ENCODE measurements around the gene GABRE. TPM values are rescaled to one million over a fixed set of nuclear protein-coding genes. Genes with fewer than 3 reads are reported as not detected.
"Not testable (repeated sequence)": the region's sequence is repeated elsewhere in the genome, so short reads cannot be mapped to it uniquely, and the experiment has no call there.

The GABRE gene
- total and polyA plus RNA-seq, 8 donors: 0.37 to 1,253 (median 9.7) TPM

DNA sequence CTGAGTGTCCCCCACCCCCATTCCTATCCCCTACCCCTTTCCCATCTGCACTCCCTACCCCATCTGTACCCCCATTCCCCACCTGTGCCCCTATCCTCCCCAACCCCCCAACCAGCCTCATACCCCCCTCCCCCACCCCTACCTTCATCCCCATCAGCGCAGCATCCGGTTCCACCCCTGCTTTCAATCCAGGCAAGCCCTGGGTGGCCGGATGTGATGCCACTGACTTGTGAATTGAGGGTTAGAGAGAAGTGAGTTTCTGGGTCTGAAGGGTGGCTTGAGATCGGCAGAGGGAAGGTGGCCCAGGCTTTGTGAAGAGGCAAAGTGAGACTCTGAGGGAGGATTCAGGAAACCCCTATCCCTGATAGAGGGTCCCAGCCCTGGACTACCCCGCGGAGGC is 53.9 kb downstream of the GABRE start:
- Histone ChIP-seq H3K9me3 (no peaks in the 10 kb centered on the region), H3K36me3 (no peaks in the 10 kb centered on the region), H3K4me1 (no peaks in the 10 kb centered on the region), H3K27me3 (no peaks in the 10 kb centered on the region), H3K27ac (no peak overlapping the region), H3K4me3 (no peak overlapping the region)
- WGBS, 5 donors: 55 to 80% (median 58%) methylated on average over 1 to 6 of the region's 6 CpGs
- intact Hi-C loops (cut with DNase I; ENCODE audit: low total_unique reads): no loop called here
- DNase-seq: no peak
- no peak for TF ChIP-seq POLR2AphosphoS5 (IDR thresholded peaks at IDR 0.05)
- TF ChIP-seq POLR2A (IDR thresholded peaks at IDR 0.05): no peak
- TF ChIP-seq, protein P1, sequence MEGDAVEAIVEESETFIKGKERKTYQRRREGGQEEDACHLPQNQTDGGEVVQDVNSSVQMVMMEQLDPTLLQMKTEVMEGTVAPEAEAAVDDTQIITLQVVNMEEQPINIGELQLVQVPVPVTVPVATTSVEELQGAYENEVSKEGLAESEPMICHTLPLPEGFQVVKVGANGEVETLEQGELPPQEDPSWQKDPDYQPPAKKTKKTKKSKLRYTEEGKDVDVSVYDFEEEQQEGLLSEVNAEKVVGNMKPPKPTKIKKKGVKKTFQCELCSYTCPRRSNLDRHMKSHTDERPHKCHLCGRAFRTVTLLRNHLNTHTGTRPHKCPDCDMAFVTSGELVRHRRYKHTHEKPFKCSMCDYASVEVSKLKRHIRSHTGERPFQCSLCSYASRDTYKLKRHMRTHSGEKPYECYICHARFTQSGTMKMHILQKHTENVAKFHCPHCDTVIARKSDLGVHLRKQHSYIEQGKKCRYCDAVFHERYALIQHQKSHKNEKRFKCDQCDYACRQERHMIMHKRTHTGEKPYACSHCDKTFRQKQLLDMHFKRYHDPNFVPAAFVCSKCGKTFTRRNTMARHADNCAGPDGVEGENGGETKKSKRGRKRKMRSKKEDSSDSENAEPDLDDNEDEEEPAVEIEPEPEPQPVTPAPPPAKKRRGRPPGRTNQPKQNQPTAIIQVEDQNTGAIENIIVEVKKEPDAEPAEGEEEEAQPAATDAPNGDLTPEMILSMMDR (IDR thresholded peaks at IDR 0.05): no peak
- no peak for TF ChIP-seq EP300 (IDR thresholded peaks at IDR 0.05)

DNA sequence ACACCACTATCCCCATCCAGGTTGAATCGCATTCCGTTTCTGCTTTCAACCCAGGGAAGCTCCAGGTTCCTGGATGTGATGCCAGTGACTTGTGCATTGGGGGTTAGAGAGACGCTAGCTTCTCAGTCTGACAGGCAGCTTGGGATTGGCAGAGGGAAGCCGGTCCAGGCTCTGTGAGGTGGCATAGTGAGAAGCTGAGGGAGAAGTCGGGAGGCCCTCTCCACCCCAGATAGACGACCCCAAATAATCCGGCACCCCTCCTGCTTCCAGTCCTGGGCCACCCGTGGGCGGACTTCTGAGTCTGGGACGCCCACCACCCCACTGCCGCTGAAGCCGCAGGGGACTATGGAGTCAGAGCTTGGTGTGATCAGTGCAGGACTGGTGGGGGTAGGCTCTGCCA is 54.4 kb downstream of the GABRE start:
- intact Hi-C loops (cut with DNase I; ENCODE audit: low total_unique reads): no loop called here
- Histone ChIP-seq H3K4me3 (no peak overlapping the region), H3K9me3 (no peaks in the 10 kb centered on the region), H3K27ac (no peak overlapping the region), H3K27me3 (no peaks in the 10 kb centered on the region), H3K36me3 (no peaks in the 10 kb centered on the region), H3K4me1 (no peaks in the 10 kb centered on the region)
- TF ChIP-seq EP300 (IDR thresholded peaks at IDR 0.05) (no peak), POLR2AphosphoS5 (IDR thresholded peaks at IDR 0.05) (no peak), POLR2A (IDR thresholded peaks at IDR 0.05) (no peak)
- TF ChIP-seq, protein P1 (IDR thresholded peaks at IDR 0.05): no peak
- no peak for DNase-seq
- 87 to 95% (median 91%) methylated on average over 5 to 12 of the region's 12 CpGs for WGBS, 5 donors

DNA sequence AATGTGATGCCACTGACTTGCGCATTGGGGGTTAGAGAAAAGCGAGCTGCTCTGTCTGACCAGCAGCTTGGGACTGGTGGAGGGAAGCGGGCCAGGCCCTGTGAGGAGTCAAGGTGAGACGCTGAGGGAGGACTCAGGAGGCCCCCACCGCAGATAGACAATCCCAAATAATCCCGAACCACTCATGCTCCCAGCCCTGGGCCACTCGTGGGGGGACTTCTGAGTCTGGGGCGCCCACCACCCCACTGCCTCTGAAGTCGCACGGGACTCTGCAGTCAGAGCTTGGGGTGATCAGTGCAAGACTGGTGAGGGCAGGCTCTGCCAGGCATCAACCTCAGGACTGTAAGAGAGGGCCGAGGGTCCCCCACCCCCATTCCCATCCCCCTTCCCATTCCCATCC is 54.9 kb downstream of the GABRE start:
- Histone ChIP-seq H3K27ac (no peak overlapping the region), H3K27me3 (no peaks in the 10 kb centered on the region), H3K4me1 (no peaks in the 10 kb centered on the region), H3K36me3 (no peaks in the 10 kb centered on the region), H3K4me3 (no peak overlapping the region), H3K9me3 (no peaks in the 10 kb centered on the region)
- no peak for DNase-seq
- TF ChIP-seq EP300 (IDR thresholded peaks at IDR 0.05): no peak
- TF ChIP-seq, protein P1 (IDR thresholded peaks at IDR 0.05): no peak
- no peak for TF ChIP-seq POLR2AphosphoS5 (IDR thresholded peaks at IDR 0.05)
- no peak for TF ChIP-seq POLR2A (IDR thresholded peaks at IDR 0.05)
- intact Hi-C loops (cut with DNase I; ENCODE audit: low total_unique reads): no loop called here
- 92 to 98% (median 95%) methylated on average over 8 to 11 of the region's 11 CpGs for WGBS, 5 donors

DNA sequence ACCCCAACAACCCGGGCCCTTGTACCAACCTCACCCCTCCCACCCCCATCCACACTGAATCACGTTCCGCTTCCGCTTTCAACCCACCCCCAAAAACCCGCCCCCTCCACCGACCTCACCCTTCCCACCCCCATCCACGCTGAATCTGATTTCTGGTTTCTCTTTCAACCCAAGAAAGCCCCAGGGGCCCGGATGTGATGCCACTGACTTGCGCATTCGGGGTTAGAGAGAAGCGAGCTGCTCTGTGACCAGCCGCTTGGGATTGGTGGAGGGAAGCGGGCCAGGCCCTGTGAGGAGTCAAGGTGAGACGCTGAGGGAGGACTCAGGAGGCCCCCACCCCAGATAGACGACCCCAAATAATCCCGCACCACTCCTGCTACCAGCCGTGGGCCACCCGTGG is 55.7 kb downstream of the GABRE start:
- H3K27me3 ChIP-seq; H3K36me3 ChIP-seq; H3K9me3 ChIP-seq; H3K27ac ChIP-seq; DNase-seq; intact Hi-C loops (cut with DNase I; ENCODE audit: low total_unique reads); H3K4me1 ChIP-seq; H3K4me3 ChIP-seq: not testable (repeated sequence)
- 91 to 100% (median 94%) methylated on average over 1 to 17 of the region's 18 CpGs for WGBS, 5 donors

DNA sequence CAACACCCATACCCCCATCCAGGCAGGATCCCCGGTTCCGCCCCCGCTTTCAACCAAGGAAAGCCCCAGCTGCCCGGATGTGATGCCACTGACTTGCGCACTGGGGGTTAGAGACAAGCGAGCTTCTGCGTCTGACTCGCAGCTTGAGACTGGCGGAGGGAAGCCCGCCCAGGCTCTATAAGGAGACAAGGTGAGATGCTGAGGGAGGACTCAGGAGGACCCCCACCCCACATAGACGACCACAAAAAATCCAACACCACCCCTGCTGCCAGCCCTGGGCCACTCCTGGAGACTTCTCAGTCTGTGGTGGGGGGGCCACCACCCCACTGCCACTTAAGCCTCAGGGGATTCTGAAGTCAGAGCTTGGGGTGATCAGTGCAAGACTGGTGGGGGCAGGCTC is 61.7 kb downstream of the GABRE start, which contains the start of gene MAGEA4:
TSS of gene MAGEA4 (plus strand) at position 110 of the 400 bp plus-strand sequence. CDS start 10,776 bp downstream, outside the sequence.
- intact Hi-C loops (cut with DNase I; ENCODE audit: low total_unique reads): no loop called here
- H3K27me3 ChIP-seq: no peaks in the 10 kb centered on the region
- no peak within 1 kb of the TSS for H3K27ac ChIP-seq
- H3K36me3 ChIP-seq: no peaks in the 10 kb centered on the region
- no peaks in the 10 kb centered on the region for H3K9me3 ChIP-seq
- TF ChIP-seq POLR2A (IDR thresholded peaks at IDR 0.05) (no peak), POLR2AphosphoS5 (IDR thresholded peaks at IDR 0.05) (no peak), EP300 (IDR thresholded peaks at IDR 0.05) (no peak)
- TF ChIP-seq, protein P1 (IDR thresholded peaks at IDR 0.05): no peak
- H3K4me3 ChIP-seq: no peak within 1 kb of the TSS
- no peaks in the 10 kb centered on the region for H3K4me1 ChIP-seq
- WGBS, 5 donors: 91 to 98% (median 93%) methylated on average over 7 to 11 of the region's 11 CpGs
- no peak for DNase-seq

Measured in stomach (tissue), 9 donors.